Hepatocyte (in vitro differentiated cells): ENCODE results near the gene KLF5.

Source experiments
- CTCF ChIP-seq: fragments of 200-600 bp; sonication (generic); IDR thresholded peaks from 2 replicates; pipeline ENCODE4 v1.5.1; 2016; ENCODE audit warnings: antibody characterized with exemption, mild to moderate bottlenecking; ENCODE audit not compliant: poor library complexity
- EZH2phosphoT487 ChIP-seq: fragments of 200-600 bp; sonication (generic); IDR thresholded peaks from one replicate; pipeline ENCODE4 v1.6.1; 2018; ENCODE audit warnings: antibody characterized with exemption, mild to moderate bottlenecking, low read depth, moderate library complexity; ENCODE audit not compliant: unreplicated experiment, severe bottlenecking

GRCh38 chr13:73082895-73083294, 24.1 kb downstream of the KLF5 start:
- TF ChIP-seq CTCF (no peak), EZH2phosphoT487 (no peak)
